ENCODE results near the gene GFOD1.

Gene GFOD1

GRCh38 chr6:13308332-13308731 is 179.1 kb downstream of the GFOD1 start:
- TF ChIP-seq CTCF (conservative IDR thresholded peaks at IDR 0.05; ENCODE audit: low read length) = no peak
- DNase-seq (ENCODE audit: low read depth) = no peak
- no peak overlapping the region for H3K4me3 ChIP-seq (ENCODE audit: low read length)
